Endothelial cell (in vitro differentiated cells): ENCODE measurements around the gene RGS17. TPM values are rescaled to one million over a fixed set of nuclear protein-coding genes. Genes with fewer than 3 reads are reported as not detected.
"Not testable (repeated sequence)": the region's sequence is repeated elsewhere in the genome, so short reads cannot be mapped to it uniquely, and the experiment has no call there.

Source experiments
- DNase-seq: peaks from one replicate; pipeline ENCODE4 v3.0.0; 2021; ENCODE audit warnings: low spot score
- H3K27ac Mint-ChIP-seq: one replicate; pipeline ENCODE4 v1.8.0; 2021; ENCODE audit warnings: mixed read lengths, inconsistent platforms; ENCODE audit not compliant: unreplicated experiment
- H3K27me3 Mint-ChIP-seq: one replicate; pipeline ENCODE4 v1.8.0; 2021; ENCODE audit warnings: mild to moderate bottlenecking, moderate library complexity, mixed read lengths, inconsistent platforms; ENCODE audit not compliant: unreplicated experiment
- H3K36me3 Mint-ChIP-seq: one replicate; pipeline ENCODE4 v1.8.0; 2021; ENCODE audit warnings: mild to moderate bottlenecking, low read depth, mixed read lengths, inconsistent platforms; ENCODE audit not compliant: unreplicated experiment
- H3K4me1 Mint-ChIP-seq: one replicate; pipeline ENCODE4 v1.8.0; 2021; ENCODE audit warnings: mild to moderate bottlenecking, mixed read lengths, inconsistent platforms; ENCODE audit not compliant: unreplicated experiment
- H3K4me3 Mint-ChIP-seq: one replicate; pipeline ENCODE4 v1.8.0; 2021; ENCODE audit warnings: mild to moderate bottlenecking, mixed read lengths, inconsistent platforms; ENCODE audit not compliant: unreplicated experiment
- H3K9me3 Mint-ChIP-seq: one replicate; pipeline ENCODE4 v1.8.0; 2021; ENCODE audit warnings: mixed read lengths, inconsistent platforms; ENCODE audit not compliant: unreplicated experiment
- CTCF ChIP-seq: fragments of 200-600 bp; sonication (generic); IDR thresholded peaks from one replicate; pipeline ENCODE4 v1.5.0; 2021; ENCODE audit warnings: antibody characterized with exemption; ENCODE audit not compliant: unreplicated experiment
- total RNA-seq: library from RNA; stranded (reverse); fragmentation: NEBNext Ultra II Directional; extraction: Animal tissue kit (Norgen Biotek cat#: 25700); gene quantifications from one replicate; pipeline ENCODE4 v1.2.1, GENCODE V29; 2021; ENCODE audit not compliant: unreplicated experiment

Gene RGS17
- total RNA-seq, 1 donor from 2014 or later: 12.0 TPM

- Mint-ChIP-seq H3K27me3 (peaks cover under 1% of the 10 kb centered on the region), H3K9me3 (no peaks in the 10 kb centered on the region), H3K4me1 (peaks cover 9% of the 10 kb centered on the region), H3K4me3 (peak overlapping the region; percentile 35), H3K36me3 (peaks cover 8% of the 10 kb centered on the region), H3K27ac (no peak overlapping the region)
- DNase-seq: no peak
- TF ChIP-seq CTCF: no peak
These were observed 155.7 kb downstream of the RGS17 start for GRCh38 chr6:152975204-152975915.

GRCh38 chr6:152973916-152974315 is 157.2 kb downstream of the RGS17 start:
- no peaks in the 10 kb centered on the region for H3K9me3 Mint-ChIP-seq
- H3K4me3 Mint-ChIP-seq: no peak overlapping the region
- DNase-seq: no peak
- no peaks in the 10 kb centered on the region for H3K27me3 Mint-ChIP-seq
- no peak for TF ChIP-seq CTCF
- peaks cover 5% of the 10 kb centered on the region for H3K4me1 Mint-ChIP-seq
- peaks cover 13% of the 10 kb centered on the region for H3K36me3 Mint-ChIP-seq
- no peak overlapping the region for H3K27ac Mint-ChIP-seq

- no peak for TF ChIP-seq CTCF
- Mint-ChIP-seq H3K4me3 (no peak overlapping the region), H3K9me3 (peaks cover 4% of the 10 kb centered on the region), H3K27me3 (no peaks in the 10 kb centered on the region), H3K4me1 (no peaks in the 10 kb centered on the region), H3K27ac (no peak overlapping the region), H3K36me3 (peaks cover 22% of the 10 kb centered on the region)
- DNase-seq: no peak
These were observed 161.2 kb downstream of the RGS17 start for GRCh38 chr6:152969688-152970418.

GRCh38 chr6:152966168-152966894 is 164.8 kb downstream of the RGS17 start:
- peaks cover 20% of the 10 kb centered on the region for H3K36me3 Mint-ChIP-seq
- peak overlapping the region; percentile 52 for H3K4me3 Mint-ChIP-seq
- DNase-seq, H3K4me1 Mint-ChIP-seq, H3K27me3 Mint-ChIP-seq, H3K27ac Mint-ChIP-seq, H3K9me3 Mint-ChIP-seq: not testable (repeated sequence)

- no peaks in the 10 kb centered on the region for H3K27me3 Mint-ChIP-seq
- no peak for TF ChIP-seq CTCF
- no peaks in the 10 kb centered on the region for H3K9me3 Mint-ChIP-seq
- no peak overlapping the region for H3K4me3 Mint-ChIP-seq
- no peak overlapping the region for H3K27ac Mint-ChIP-seq
- no peak for DNase-seq
- H3K36me3 Mint-ChIP-seq: no peaks in the 10 kb centered on the region
- H3K4me1 Mint-ChIP-seq: no peaks in the 10 kb centered on the region
These were observed 171.7 kb downstream of the RGS17 start for GRCh38 chr6:152959333-152959732.
